Fibroblast of gingiva (primary cell): ENCODE measurements around the gene CCT5.

Source experiments
- DNase-seq: peaks from one replicate; pipeline ENCODE4 v3.0.0-alpha.2; 2011; ENCODE audit warnings: low read depth

The CCT5 gene

GRCh38 chr5:10277773-10278630, 27.9 kb downstream of the CCT5 start:
- DNase-seq = no peak

GRCh38 chr5:10278658-10279279, 28.7 kb downstream of the CCT5 start:
- DNase-seq = no peak

DNA sequence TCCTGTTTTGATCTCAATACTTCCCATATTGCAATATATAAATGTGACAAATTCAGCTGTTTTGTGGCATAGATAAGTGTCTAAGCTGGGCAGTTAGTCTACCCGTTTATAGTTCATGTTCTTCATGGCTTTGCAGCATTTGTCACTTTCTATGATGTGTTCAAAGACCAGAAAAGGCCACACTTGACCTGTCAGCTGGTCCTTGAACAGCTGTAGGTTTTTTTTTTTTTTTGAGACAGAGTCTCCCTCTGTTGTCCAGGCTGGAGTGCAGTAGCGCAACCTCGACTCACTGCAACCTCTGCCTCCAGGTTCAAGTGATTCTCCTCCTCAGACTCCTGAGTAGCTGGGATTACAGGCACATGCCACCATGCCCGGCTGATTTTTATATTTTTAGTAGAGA, 29.2 kb downstream of the CCT5 start:
- DNase-seq = no peak

- DNase-seq = no peak
Measured at GRCh38 chr5:10279925-10280720, 30.0 kb downstream of the CCT5 start.

DNA sequence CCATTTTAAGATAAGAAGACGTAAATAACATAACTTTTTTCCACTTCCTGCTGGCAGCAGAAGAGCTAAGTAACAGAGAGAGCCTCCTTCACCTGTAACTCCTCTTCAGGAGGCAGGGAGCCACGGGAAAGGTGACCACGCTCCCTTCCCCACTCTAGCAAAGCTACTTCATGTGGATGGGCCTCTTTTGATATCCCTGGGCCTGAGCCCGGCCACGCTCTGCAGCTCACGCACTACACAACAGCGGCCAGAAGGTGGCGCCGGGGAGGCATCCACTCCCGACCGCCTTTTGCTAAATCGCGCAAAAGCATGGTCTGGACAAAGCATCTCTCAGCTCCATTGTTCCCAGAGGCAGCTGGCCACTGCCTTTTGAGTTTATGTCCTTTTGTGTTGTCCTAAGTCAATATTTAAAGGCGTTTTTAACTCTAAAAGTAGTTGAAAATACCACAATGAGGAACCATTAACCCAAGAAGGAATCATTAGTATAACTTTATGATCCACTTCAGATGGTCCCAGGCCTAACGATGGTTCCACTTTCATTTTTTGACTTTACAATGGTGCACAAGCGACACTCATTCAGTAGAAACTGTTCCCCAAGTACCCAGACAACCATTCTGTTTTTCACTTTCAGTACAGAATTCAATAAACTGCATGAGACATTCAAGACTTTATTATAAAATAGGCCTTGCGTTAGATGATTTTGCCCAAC, 34.0 kb downstream of the CCT5 start:
- DNase-seq = peak; percentile 58

DNA sequence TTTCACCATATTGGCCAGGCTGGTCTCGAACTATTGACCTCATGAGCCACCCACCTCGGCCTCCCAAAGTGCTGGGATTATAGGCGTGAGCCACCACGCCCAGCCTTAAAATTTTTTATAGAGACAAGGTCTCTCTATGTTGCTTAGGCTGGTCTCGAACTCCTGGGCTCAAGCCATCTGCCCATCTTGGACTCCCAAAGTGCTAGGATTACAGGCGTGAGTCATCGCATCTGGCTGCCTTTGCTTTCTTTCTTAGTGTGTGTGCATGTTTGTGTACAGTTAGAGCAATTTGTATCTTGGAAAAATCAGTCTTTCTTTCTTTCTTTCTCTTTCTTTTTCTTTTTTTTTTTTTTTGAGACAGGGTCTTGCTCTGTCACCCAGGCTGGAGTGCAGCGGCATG, 35.3 kb downstream of the CCT5 start:
- DNase-seq = peak; percentile 69

- peak; percentile 73 for DNase-seq
Measured at GRCh38 chr5:10286162-10286861, 36.2 kb downstream of the CCT5 start.

GRCh38 chr5:10286862-10287227, 36.8 kb downstream of the CCT5 start:
- no peak for DNase-seq

DNA sequence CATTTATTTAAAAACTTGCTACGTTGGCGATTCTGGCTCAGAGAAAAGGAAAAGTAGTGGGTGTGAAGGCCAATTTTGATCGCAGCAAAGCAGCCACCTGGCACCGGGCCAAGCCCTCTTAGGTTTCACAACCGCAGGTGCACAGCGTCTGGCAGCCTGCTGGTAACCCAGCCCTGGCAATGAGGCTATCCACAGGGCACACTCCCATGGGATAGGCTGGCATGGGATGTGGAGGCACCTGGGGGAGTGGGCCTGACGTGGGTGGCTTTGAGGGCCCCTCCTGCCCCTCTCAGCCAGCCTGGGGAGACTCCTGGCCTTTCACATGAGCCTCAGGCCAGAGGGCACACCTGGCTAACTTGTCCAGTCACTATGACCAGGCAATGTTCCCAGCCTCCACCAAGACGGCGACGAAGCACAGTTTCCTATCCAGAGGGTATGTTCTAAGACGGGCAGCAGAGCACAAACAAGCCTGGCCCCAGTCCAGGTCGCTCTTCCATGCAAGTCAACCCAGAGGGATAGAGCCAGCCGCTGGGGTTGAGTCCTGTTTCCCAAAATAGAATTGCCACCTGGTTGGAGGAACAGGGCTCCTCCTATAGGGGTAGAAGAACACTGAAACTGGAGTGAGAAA, 38.6 kb downstream of the CCT5 start:
- DNase-seq = no peak

DNA sequence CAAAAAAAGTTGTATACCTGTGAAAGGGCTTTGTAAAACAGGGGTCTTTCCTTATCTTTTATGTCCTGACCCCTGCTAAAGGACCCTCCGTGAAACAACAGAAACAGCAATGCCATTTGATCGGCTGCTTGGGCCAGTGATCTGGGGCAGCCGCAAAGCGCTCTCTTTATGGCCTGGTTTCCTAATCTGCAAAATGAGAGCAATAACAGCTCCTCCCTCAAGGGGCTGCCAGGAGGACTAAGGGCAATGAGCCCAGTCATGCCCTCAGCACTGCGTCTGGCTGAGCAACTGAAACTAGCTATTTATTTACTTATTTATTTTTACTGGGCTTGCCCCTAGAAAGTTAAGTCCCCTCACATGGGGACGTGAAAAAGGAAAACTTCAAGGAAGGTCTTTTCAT, 39.3 kb downstream of the CCT5 start:
- peak; percentile 80 for DNase-seq

GRCh38 chr5:10289991-10290390, 39.9 kb downstream of the CCT5 start:
- DNase-seq = no peak

- DNase-seq = no peak
Measured at GRCh38 chr5:10290438-10290837, 40.4 kb downstream of the CCT5 start.

DNA sequence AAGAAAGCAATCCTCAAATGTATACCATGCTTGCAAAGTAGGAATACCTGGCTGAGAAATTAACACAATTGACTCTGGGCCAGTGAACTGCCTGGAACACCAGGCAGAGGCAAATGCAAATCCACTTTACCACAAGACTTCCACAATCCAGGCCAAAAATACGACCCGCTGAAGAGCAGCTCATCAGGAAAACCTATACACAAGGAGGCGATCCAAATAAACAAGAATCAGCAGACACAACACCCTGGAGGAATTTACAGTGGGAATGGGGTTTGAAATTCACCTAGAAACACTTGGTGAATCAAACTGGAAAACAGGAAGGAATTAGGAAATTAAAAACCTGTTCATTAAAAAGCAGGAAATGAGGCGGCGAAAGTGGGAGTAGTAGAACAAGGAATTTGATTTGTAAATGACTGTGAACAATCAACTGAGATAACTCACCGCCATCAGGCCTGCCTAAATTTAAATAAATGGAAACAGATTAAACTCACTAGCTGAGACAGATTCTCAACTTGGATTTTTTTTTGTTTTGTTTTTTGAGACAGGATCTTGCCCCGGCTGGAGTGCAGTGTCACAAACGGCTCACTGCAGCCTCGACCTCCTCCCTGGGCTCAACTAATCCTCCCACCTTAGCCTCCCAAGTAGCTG, 41.7 kb downstream of the CCT5 start:
- no peak for DNase-seq

GRCh38 chr5:10293907-10294662, 44.0 kb downstream of the CCT5 start:
- DNase-seq = no peak

GRCh38 chr5:10295619-10296326, 45.7 kb downstream of the CCT5 start:
- no peak for DNase-seq

DNA sequence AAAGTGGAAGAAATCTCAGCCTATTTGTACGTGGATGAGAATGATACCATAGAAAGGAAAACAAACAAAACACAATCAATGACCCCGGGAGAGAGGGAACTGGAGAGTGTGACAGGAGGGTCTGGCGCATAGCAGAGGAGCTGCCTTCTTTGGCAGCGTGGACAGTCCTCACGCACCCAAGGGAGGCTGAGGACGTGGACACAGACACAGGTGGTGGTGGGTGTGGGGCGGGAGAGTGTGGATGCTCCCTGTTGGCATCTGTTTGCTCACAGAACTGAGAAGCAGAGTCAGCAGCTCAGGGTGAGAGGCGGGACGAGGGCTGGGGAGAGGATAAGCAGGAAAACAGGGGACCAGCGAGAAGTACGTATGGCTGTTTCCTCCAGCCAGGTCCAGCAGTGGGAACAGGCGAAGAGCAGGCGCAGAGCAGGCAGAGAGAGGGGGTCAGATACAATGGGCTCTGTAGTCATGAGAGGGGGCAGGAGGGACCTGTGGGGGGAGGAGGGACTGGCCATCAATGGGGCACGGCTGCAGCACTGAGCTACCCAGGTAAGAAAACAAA, 47.6 kb downstream of the CCT5 start:
- no peak for DNase-seq

- DNase-seq = no peak
Measured at GRCh38 chr5:10300246-10300645, 50.2 kb downstream of the CCT5 start.

- DNase-seq = no peak
Measured at GRCh38 chr5:10301266-10301665, 51.2 kb downstream of the CCT5 start.
